Central memory CD8-positive, alpha-beta T cell (primary cell): ENCODE data around the gene CAAP1.
"Not testable (repeated sequence)": the region's sequence is repeated elsewhere in the genome, so short reads cannot be mapped to it uniquely, and the experiment has no call there.

Experiments used
- ATAC-seq: fragments of 150-1000 bp; cut with Tn5 transposase; replicated peaks from 2 replicates; pipeline ENCODE4 v1.10.0; 2022; ENCODE audit warnings: mild to moderate bottlenecking, moderate FRiP score, moderate number of reproducible peaks; ENCODE audit not compliant: poor library complexity, severe bottlenecking; ENCODE audit errors: extremely low read depth
- DNase-seq, 2 donors: peaks; one replicate each; pipeline ENCODE4 v3.0.0; 2021; ENCODE audit warnings: low spot score in 2 of 2
- H3K27ac Mint-ChIP-seq: one replicate; pipeline ENCODE4 v1.8.0; 2022; ENCODE audit warnings: low read depth, mild to moderate bottlenecking, moderate library complexity, mixed read lengths
- H3K27me3 Mint-ChIP-seq: one replicate; pipeline ENCODE4 v1.8.0; 2022; ENCODE audit warnings: mixed read lengths
- H3K36me3 Mint-ChIP-seq: one replicate; pipeline ENCODE4 v1.8.0; 2022; ENCODE audit warnings: mild to moderate bottlenecking, moderate library complexity, mixed read lengths; ENCODE audit not compliant: insufficient read depth
- H3K4me1 Mint-ChIP-seq: one replicate; pipeline ENCODE4 v1.8.0; 2022; ENCODE audit warnings: mixed read lengths
- H3K4me3 Mint-ChIP-seq: one replicate; pipeline ENCODE4 v1.8.0; 2022; ENCODE audit warnings: mild to moderate bottlenecking, moderate library complexity, mixed read lengths
- H3K9me3 Mint-ChIP-seq: one replicate; pipeline ENCODE4 v1.8.0; 2022; ENCODE audit warnings: mixed read lengths

CAAP1 gene

DNA sequence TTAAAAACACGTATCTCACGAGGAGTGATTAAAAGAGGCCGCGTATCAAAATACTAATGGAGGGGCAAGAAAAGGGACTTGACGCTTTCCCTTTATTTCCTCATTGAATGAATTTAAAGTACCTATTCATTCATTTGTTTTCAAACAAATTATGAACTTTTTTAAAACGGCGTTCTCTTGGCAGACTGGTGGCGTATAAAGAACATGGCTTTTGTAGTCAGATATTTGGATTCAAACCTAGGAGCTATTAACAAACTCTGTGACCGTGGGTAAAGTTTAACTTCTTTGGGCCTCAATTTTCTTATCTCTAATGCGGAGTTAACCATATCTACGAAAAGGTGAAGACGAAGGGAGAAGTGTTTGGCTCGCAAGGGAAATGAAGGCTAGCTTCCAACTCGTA, 876 bp downstream of the CAAP1 start:
- peak overlapping the region; percentile 100 for H3K4me3 Mint-ChIP-seq
- peaks cover 23% of the 10 kb centered on the region for H3K36me3 Mint-ChIP-seq
- DNase-seq: no peak
- peaks cover 7% of the 10 kb centered on the region for H3K9me3 Mint-ChIP-seq
- peaks cover 38% of the 10 kb centered on the region for H3K4me1 Mint-ChIP-seq
- H3K27ac Mint-ChIP-seq: peak overlapping the region; percentile 99
- ATAC-seq: no peak
- no peaks in the 10 kb centered on the region for H3K27me3 Mint-ChIP-seq

DNA sequence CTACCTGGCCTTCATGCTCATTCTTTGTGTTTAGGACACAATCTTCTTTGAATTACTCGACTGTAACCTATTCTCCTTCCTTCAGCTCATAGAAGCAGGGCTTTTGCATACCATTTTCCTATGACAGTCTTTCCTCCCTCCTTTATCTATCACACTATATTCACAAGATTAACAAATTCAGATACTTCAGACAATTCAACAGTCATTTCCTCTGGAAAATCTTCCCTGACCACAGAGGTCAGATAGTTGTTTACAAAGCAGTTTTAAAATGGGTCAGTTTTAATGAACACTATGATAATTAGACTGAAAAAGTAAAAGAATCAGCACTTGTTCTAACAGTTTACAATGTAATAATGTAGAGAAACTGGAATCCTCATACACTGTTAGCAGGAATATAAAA, 4.3 kb downstream of the CAAP1 start:
- ATAC-seq (no peak), DNase-seq (no peak)
- Mint-ChIP-seq H3K36me3 (peaks cover 28% of the 10 kb centered on the region), H3K4me3 (no peak overlapping the region), H3K9me3 (no peaks in the 10 kb centered on the region), H3K4me1 (peaks cover 36% of the 10 kb centered on the region), H3K27ac (no peak overlapping the region), H3K27me3 (no peaks in the 10 kb centered on the region)

- H3K27ac Mint-ChIP-seq: no peak overlapping the region
- peaks cover 25% of the 10 kb centered on the region for H3K36me3 Mint-ChIP-seq
- DNase-seq (no peak), ATAC-seq (no peak)
- H3K4me1 Mint-ChIP-seq: peaks cover 7% of the 10 kb centered on the region
- H3K9me3 Mint-ChIP-seq: peaks cover 14% of the 10 kb centered on the region
- H3K27me3 Mint-ChIP-seq: no peaks in the 10 kb centered on the region
- no peak overlapping the region for H3K4me3 Mint-ChIP-seq
These were observed 10.4 kb downstream of the CAAP1 start for GRCh38 chr9:26882154-26882553.

DNA sequence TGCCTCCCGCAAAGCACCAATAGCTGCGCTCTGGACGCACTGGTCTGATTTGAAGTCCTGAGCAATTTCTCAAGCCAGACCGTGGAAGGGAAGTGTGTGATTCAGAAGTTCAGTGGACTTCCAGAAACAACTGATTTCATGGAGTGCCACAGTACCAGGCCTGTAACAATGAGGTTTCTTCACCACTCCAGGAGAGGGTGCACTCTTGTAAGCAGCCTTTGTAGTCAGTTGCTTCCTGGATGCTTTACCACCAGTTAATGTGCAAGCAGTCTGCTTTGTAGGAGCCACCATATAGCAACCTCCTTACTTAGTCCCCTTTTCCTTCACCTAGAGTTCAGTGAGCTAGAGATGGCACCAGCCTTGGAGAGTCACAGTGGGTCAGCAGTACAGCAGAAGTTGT, 12.3 kb downstream of the CAAP1 start:
- DNase-seq (no peak), ATAC-seq (no peak)
- Mint-ChIP-seq H3K27me3 (no peaks in the 10 kb centered on the region), H3K9me3 (peaks cover 14% of the 10 kb centered on the region), H3K4me3 (no peak overlapping the region), H3K4me1 (peaks cover 7% of the 10 kb centered on the region), H3K36me3 (peaks cover 20% of the 10 kb centered on the region), H3K27ac (no peak overlapping the region)

DNA sequence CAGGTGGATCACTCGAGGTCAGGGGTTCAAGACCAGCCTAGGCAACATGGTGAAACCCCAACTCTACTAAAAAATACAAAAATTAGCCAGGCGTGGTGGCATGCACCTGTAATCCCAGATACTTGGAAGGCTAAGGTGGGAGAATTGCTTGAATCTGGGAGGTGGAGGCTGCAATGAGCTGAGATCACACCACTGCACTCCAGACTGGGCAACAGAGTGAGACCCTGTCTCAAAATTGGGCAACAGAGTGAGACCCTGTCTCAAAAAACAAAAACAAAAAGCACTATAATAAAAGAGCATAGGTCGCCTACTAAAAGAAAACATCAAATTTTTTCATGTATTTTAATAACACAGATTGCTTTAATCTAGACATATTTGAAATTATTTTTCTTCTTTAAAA, 17.4 kb downstream of the CAAP1 start:
- H3K9me3 Mint-ChIP-seq: peaks cover 14% of the 10 kb centered on the region
- not testable (repeated sequence) for H3K4me3 Mint-ChIP-seq, H3K36me3 Mint-ChIP-seq, ATAC-seq, H3K27ac Mint-ChIP-seq, DNase-seq, H3K27me3 Mint-ChIP-seq
- H3K4me1 Mint-ChIP-seq: peaks cover 13% of the 10 kb centered on the region

DNA sequence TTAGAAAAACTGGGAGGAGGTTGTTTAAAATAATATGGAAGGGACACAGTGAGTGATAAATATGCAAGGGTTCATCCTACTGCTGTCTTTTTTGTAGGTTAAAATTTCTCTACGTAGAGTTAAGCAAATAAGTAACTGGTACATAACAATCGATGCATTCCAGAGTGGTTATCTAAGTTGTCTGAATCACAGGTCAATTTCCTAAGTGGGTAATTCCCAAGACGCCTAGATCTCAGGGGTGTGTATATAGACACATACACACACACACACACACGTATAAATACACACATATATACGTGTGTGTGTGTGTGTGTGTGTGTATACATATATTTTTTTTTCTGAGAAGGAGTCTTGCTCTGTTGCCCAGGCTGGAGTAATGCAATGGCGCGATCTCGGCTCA, 22.3 kb downstream of the CAAP1 start:
- no peaks in the 10 kb centered on the region for H3K9me3 Mint-ChIP-seq
- H3K4me1 Mint-ChIP-seq: peaks cover 6% of the 10 kb centered on the region
- H3K27ac Mint-ChIP-seq: no peak overlapping the region
- peaks cover 4% of the 10 kb centered on the region for H3K36me3 Mint-ChIP-seq
- H3K4me3 Mint-ChIP-seq: no peak overlapping the region
- H3K27me3 Mint-ChIP-seq: no peaks in the 10 kb centered on the region
- no peak for ATAC-seq
- no peak for DNase-seq

DNA sequence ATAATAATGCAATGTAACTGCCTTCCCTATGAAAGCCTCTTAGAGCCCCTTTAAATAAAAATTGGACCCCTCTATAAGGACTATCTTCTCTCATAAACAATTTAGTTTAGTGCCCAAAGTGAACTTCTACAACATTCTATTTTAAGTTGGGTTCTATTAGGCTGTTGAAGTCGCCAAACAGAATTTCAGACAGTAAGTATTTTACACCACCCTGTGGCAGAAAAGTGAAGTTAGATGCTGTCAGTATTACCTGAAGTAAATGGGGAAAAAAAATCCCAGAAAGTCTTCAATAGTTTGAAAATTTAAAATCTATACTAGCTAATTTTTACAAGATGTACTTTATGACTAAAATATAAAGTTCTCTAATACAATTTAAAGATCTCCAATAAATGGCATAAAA, 29.5 kb downstream of the CAAP1 start:
- Mint-ChIP-seq H3K36me3 (peaks cover 13% of the 10 kb centered on the region), H3K4me3 (no peak overlapping the region), H3K27me3 (no peaks in the 10 kb centered on the region), H3K9me3 (no peaks in the 10 kb centered on the region), H3K4me1 (no peaks in the 10 kb centered on the region), H3K27ac (no peak overlapping the region)
- no peak for ATAC-seq
- DNase-seq: no peak

GRCh38 chr9:26856413-26857032, 36.1 kb downstream of the CAAP1 start:
- Mint-ChIP-seq H3K27ac (no peak overlapping the region), H3K27me3 (no peaks in the 10 kb centered on the region), H3K4me1 (peaks cover 5% of the 10 kb centered on the region), H3K9me3 (no peaks in the 10 kb centered on the region), H3K36me3 (peaks cover 25% of the 10 kb centered on the region), H3K4me3 (no peak overlapping the region)
- ATAC-seq (no peak), DNase-seq (no peak)

GRCh38 chr9:26850995-26851394, 41.6 kb downstream of the CAAP1 start:
- ATAC-seq (no peak), DNase-seq (no peak)
- no peak overlapping the region for H3K4me3 Mint-ChIP-seq
- peaks cover 17% of the 10 kb centered on the region for H3K36me3 Mint-ChIP-seq
- no peaks in the 10 kb centered on the region for H3K27me3 Mint-ChIP-seq
- H3K27ac Mint-ChIP-seq: no peak overlapping the region
- peaks cover 5% of the 10 kb centered on the region for H3K4me1 Mint-ChIP-seq
- H3K9me3 Mint-ChIP-seq: no peaks in the 10 kb centered on the region

DNA sequence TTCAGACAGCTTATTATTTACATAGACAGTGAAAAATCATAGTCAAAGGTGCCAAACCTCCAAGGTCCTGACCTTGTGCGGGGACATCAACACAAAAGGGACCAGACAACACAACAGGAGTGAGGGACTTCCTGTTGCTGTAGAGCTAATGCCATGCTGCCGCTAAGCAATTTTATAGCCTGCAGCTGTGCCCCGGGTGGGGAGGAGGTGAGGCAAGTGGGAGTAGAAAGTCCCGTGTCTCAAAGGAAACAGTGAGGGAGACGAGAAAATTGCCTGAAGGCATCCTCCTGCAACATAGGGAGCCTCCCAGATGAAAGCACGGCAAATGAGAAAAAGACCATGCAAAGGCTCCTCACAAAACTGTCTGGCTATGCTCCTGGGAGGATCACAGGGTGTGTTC, 58.8 kb downstream of the CAAP1 start:
- no peaks in the 10 kb centered on the region for H3K9me3 Mint-ChIP-seq
- H3K27ac Mint-ChIP-seq: peak overlapping the region; percentile 64
- no peaks in the 10 kb centered on the region for H3K27me3 Mint-ChIP-seq

GRCh38 chr9:26828391-26828955, 64.1 kb downstream of the CAAP1 start:
- not testable (repeated sequence) for H3K27ac Mint-ChIP-seq

More for the DNA sequence above, 58.8 kb downstream of the CAAP1 start:
- ATAC-seq (no peak), DNase-seq (no peak)
- Mint-ChIP-seq H3K36me3 (peaks cover 5% of the 10 kb centered on the region), H3K4me3 (no peak overlapping the region), H3K4me1 (peaks cover 6% of the 10 kb centered on the region)

GRCh38 chr9:26814799-26815198, 77.8 kb downstream of the CAAP1 start:
- Mint-ChIP-seq H3K27me3 (peaks cover 11% of the 10 kb centered on the region), H3K4me1 (no peaks in the 10 kb centered on the region), H3K4me3 (no peak overlapping the region), H3K9me3 (no peaks in the 10 kb centered on the region), H3K36me3 (peaks cover 2% of the 10 kb centered on the region), H3K27ac (no peak overlapping the region)
- ATAC-seq: no peak
- DNase-seq: no peak

More at GRCh38 chr9:26828391-26828955, 64.1 kb downstream of the CAAP1 start:
- not testable (repeated sequence) for H3K9me3 Mint-ChIP-seq, H3K4me3 Mint-ChIP-seq, H3K4me1 Mint-ChIP-seq, H3K36me3 Mint-ChIP-seq, ATAC-seq, DNase-seq, H3K27me3 Mint-ChIP-seq

DNA sequence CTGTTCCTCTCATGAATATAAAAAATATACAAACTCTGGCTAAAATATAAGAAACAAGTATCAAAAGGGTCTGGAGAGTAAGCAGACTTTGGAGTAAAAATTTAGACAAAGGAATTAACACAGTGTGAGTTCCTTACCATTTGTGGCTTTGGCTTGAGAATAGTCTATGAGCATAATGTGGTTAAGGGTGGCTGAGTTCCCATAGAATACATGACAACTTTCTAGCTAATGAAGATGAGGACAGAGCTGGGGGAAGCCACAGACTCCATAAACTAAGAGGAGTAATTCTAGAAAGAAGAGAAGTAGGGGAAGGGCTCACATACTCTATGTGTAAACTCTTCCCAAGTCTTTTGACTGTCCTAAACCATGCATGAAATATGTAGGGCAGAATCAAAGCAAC, 79.4 kb downstream of the CAAP1 start:
- peaks cover 2% of the 10 kb centered on the region for H3K36me3 Mint-ChIP-seq
- H3K27ac Mint-ChIP-seq: no peak overlapping the region
- no peak overlapping the region for H3K4me3 Mint-ChIP-seq
- H3K4me1 Mint-ChIP-seq: no peaks in the 10 kb centered on the region
- no peaks in the 10 kb centered on the region for H3K9me3 Mint-ChIP-seq
- no peak for ATAC-seq
- H3K27me3 Mint-ChIP-seq: peaks cover 11% of the 10 kb centered on the region
- no peak for DNase-seq
